Activated naive CD4-positive, alpha-beta T cell treated with anti-CD3 and anti-CD28 coated beads, Interleukin-2, amount 50 U/mL, for 72 hours (primary cell): ENCODE results near the gene CCDC38. TPM values are rescaled to one million over a fixed set of nuclear protein-coding genes. Genes with fewer than 3 reads are reported as not detected.

ENCODE experiments used
- ATAC-seq, 2 donors: fragments of 150-1000 bp; cut with Tn5 transposase; 2 replicates each; pipeline ENCODE4 v1.10.0; 2021; ENCODE audit warnings: mild to moderate bottlenecking in 2 of 2, moderate library complexity in 2 of 2
- DNase-seq, 2 donors: peaks; one replicate each; pipeline ENCODE4 v3.0.0; 2021 to 2022; ENCODE audit warnings: low spot score in 2 of 2
- H3K27ac Mint-ChIP-seq, 2 donors: one replicate each; pipeline ENCODE4 v1.8.0; 2022; ENCODE audit warnings: mild to moderate bottlenecking in 2 of 2, mixed read lengths in 2 of 2
- H3K36me3 Mint-ChIP-seq, 2 donors: one replicate each; pipeline ENCODE4 v1.8.0; 2022; ENCODE audit warnings: mixed read lengths in 2 of 2
- H3K9me3 Mint-ChIP-seq, 2 donors: one replicate each; pipeline ENCODE4 v1.8.0; 2022; ENCODE audit warnings: mixed read lengths in 2 of 2
- total RNA-seq, 2 donors: library from RNA; stranded (reverse); gene quantifications; one replicate each; pipeline ENCODE4 v1.2.3, GENCODE V29; 2022

The CCDC38 gene
- under 1 TPM; 0.16 to 0.57 TPM for total RNA-seq

DNA sequence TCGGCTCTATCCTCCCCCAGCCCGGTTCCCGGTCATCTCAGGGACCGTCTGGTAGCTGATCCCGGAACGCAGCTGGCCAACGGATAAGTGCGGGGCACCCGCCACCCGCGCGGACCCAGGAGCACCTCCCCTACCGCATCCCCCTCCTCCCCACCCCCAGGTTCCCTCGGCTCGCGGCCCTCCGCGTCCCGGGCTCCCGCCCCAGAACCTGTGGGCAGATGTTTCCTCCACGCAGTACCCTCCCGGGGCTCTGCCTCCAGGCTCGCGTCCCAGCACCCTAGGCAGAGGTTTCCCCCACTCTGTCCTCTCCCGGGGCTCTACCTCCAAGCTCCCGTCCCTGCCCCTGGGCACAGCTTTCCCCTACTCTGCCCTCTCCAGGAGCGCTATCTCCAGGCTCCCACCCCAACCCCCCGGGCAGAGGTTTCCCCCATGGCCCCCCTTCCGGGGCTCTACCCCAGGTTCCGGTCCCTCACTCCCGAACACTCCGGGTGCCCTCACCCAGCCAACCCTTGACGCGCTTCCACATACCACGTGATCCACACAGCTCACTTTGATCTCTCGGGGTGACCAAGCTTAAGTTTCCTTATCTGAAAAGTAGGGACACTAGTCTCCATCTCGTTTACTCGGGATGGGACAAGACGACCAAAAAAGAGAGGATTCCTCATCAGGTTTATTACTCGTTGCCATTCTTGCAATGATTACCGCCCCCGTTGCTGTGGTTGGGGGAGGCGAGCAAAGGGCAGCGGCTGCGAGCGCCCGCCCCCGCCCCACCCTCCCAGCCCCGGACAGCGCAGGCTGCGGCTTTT, at the start of gene CCDC38:
Gene CCDC38 (minus strand): TSS at position 91 of the 806 bp plus-strand sequence. CDS start 6,105 bp downstream, outside the sequence.
- peak within 1 kb of the TSS; percentile 83 to 88 for H3K27ac Mint-ChIP-seq
- no peaks in the 10 kb centered on the region for H3K9me3 Mint-ChIP-seq
- peak; percentile 76 to 84 for DNase-seq
- peak; percentile 97 to 98 for ATAC-seq
- H3K36me3 Mint-ChIP-seq, result no peaks in the 10 kb centered on the region

DNA sequence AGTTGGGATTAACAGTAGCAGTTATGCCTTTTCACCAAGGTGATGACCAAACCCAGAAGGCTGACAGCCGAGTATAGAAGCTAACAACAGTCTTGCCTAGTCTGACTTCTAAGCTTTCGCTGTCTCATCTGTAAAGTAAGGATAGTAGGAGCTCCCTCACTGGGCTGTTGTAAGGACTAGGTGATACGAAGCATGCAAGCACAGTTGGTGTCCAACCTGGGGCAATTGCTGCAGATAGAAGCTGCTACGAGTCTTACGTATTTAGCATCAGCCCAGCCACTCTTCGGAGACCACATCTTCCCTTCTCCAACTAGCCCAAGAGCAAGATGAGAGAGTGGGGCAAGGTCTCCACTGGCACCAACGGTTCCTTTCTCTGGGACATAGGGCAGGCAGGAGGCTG, 47.7 kb upstream of the CCDC38 start:
- ATAC-seq, result no peak
- Mint-ChIP-seq H3K27ac (peak overlapping the region in 1 of 2 donors; percentile 7), H3K36me3 (no peaks in the 10 kb centered on the region), H3K9me3 (no peaks in the 10 kb centered on the region)
- no peak for DNase-seq

- Mint-ChIP-seq H3K27ac (no peak overlapping the region), H3K9me3 (no peaks in the 10 kb centered on the region), H3K36me3 (no peaks in the 10 kb centered on the region)
- DNase-seq, result no peak
- no peak for ATAC-seq
Measured at GRCh38 chr12:95989504-95990123, 47.2 kb upstream of the CCDC38 start.

- peak overlapping the region in 1 of 2 donors; percentile 27 for H3K27ac Mint-ChIP-seq
- no peak for ATAC-seq
- no peak for DNase-seq
- no peaks in the 10 kb centered on the region for H3K36me3 Mint-ChIP-seq
- H3K9me3 Mint-ChIP-seq, result no peaks in the 10 kb centered on the region
Measured at GRCh38 chr12:95988506-95989275, 46.3 kb upstream of the CCDC38 start.

DNA sequence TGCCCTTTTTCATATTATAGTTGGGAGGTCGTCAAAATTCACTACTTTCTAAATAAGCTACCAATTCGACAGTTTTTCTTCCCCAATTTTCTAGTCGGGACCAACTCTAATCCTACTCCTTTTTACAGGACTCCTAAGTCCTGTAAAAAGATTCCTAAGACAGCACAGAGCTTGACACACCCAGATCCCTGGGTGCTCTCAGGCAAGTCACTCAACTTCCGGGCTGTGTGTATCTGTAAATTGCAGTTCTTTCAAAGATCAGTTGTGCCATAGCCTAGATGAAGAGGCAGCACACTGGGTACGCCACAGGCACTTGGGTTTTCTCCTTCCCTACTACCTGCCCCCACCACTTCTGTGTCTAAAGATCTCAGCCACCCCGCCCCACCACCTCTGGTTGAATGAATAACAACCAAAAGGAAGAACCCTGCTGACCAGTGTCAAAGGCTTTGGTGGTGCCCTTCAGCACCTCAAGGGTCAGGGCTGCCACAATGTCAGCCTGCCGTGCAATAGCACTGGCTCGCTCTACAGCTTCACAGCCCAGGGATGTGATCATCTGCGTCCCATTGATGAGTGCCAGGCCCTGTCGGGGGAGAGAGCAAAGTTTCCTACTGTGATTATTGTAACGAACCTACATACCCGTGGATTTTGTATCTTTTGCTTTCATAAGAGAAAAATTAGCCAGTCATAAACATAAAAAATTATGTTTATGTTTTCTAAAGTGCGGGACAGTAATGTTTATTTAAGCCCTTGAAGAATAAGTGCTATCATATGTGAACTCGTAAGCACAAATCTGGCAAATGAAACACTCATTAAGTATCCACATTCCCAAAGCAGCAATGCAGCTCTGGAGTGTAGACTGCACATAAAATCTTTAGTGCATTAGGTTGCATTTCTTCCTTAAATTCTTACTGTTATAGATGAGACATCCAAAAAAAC, 44.5 kb upstream of the CCDC38 start:
- DNase-seq (no peak), ATAC-seq (no peak)
- H3K9me3 Mint-ChIP-seq, result no peaks in the 10 kb centered on the region
- no peaks in the 10 kb centered on the region for H3K36me3 Mint-ChIP-seq
- no peak overlapping the region for H3K27ac Mint-ChIP-seq

GRCh38 chr12:95984682-95985081, 42.3 kb upstream of the CCDC38 start:
- H3K9me3 Mint-ChIP-seq, result no peaks in the 10 kb centered on the region
- H3K36me3 Mint-ChIP-seq, result no peaks in the 10 kb centered on the region
- DNase-seq (no peak), ATAC-seq (no peak)
- H3K27ac Mint-ChIP-seq, result no peak overlapping the region

- Mint-ChIP-seq H3K9me3 (no peaks in the 10 kb centered on the region), H3K27ac (no peak overlapping the region), H3K36me3 (no peaks in the 10 kb centered on the region)
- no peak for DNase-seq
- ATAC-seq, result no peak
Measured at GRCh38 chr12:95982602-95983001, 40.2 kb upstream of the CCDC38 start.

- no peak overlapping the region for H3K27ac Mint-ChIP-seq
- no peaks in the 10 kb centered on the region for H3K36me3 Mint-ChIP-seq
- no peaks in the 10 kb centered on the region for H3K9me3 Mint-ChIP-seq
- DNase-seq (no peak), ATAC-seq (no peak)
Measured at GRCh38 chr12:95980437-95980836, 38.0 kb upstream of the CCDC38 start.

GRCh38 chr12:95978774-95979173, 36.4 kb upstream of the CCDC38 start:
- Mint-ChIP-seq H3K36me3 (no peaks in the 10 kb centered on the region), H3K27ac (no peak overlapping the region), H3K9me3 (no peaks in the 10 kb centered on the region)
- DNase-seq (no peak), ATAC-seq (no peak)

DNA sequence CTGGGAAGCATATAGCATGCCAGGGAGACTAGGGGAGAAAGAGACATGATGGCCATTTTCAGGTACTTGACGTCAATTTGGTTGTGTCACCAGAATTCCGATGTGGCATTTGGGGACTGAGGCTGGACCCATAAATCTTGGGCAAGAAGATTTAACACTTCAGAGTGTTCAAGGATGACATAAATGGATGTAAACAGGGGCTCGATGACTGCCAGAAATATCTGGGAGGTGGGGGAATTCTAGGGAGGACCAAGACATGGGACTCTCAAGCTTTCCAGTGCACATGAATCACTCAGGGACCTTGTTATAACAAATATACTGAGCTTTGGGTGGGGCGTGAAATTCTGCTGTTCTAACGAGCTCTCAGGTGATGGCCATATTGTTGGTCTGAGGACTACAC, 35.9 kb upstream of the CCDC38 start:
- Mint-ChIP-seq H3K36me3 (no peaks in the 10 kb centered on the region), H3K9me3 (no peaks in the 10 kb centered on the region), H3K27ac (no peak overlapping the region)
- no peak for DNase-seq
- ATAC-seq, result no peak

DNA sequence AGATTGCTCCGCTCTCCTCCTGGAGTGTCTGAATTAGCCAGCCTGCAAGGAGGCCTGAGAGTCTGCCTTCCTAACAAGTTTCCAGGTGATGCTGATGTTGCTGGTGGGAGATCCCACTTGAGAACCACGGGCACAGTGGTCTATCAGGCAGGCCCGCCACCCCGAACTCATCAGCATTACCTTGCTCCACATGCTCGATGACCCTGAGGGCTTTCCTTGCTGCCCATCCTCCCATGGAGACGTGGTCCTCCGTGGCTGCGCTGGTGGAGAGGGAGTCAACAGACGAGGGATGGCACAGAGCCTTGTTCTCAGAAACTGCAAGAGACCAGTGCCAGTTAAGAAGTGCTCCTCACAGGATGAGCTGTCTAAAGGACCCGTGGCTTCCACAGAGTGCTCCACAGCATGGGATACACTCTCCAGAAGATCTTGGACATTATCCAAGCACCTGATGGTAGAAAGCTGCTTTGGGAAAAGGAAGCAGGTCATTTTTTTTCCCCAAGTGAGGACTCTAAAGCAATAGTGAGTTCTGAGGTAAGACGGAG, 35.4 kb upstream of the CCDC38 start:
- Mint-ChIP-seq H3K36me3 (no peaks in the 10 kb centered on the region), H3K27ac (no peak overlapping the region), H3K9me3 (no peaks in the 10 kb centered on the region)
- DNase-seq (no peak), ATAC-seq (no peak)

GRCh38 chr12:95976416-95976832, 34.0 kb upstream of the CCDC38 start:
- ATAC-seq, result no peak
- DNase-seq, result no peak
- H3K27ac Mint-ChIP-seq, result no peak overlapping the region
- H3K36me3 Mint-ChIP-seq, result no peaks in the 10 kb centered on the region
- no peaks in the 10 kb centered on the region for H3K9me3 Mint-ChIP-seq

- ATAC-seq (no peak), DNase-seq (no peak)
- Mint-ChIP-seq H3K27ac (no peak overlapping the region), H3K36me3 (no peaks in the 10 kb centered on the region), H3K9me3 (no peaks in the 10 kb centered on the region)
Measured at GRCh38 chr12:95975491-95975890, 33.1 kb upstream of the CCDC38 start.

GRCh38 chr12:95974358-95974757, 31.9 kb upstream of the CCDC38 start:
- ATAC-seq (no peak), DNase-seq (no peak)
- Mint-ChIP-seq H3K27ac (no peak overlapping the region), H3K36me3 (no peaks in the 10 kb centered on the region), H3K9me3 (no peaks in the 10 kb centered on the region)

DNA sequence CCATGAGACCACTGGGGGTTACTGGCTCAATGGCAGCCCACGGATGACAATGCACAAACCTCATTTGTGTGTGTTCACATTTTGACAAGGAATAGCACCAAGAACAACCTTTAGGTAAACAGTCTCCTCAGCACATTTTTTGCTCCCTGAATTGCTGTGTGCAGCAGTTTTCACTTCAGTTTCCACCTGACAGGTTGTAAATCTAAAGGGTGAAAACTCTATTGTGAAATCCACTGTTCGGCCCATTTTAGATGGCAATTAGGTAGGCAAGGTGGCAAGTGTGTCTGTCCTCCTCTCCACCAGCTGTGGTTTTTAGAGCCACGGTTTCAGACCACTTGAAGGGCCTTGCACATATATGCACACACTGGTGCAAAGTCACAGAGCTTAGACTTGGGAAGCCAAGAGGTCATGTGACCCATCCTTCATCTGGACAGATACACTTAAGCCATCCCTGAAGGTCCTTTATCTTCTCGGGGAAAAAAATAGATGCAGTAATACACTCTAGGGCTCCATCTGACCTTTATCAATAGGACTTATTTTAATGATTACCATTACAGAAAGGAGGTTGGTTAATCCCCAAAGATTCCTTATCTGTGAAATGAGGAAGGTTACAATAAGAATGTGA, 30.5 kb upstream of the CCDC38 start:
- Mint-ChIP-seq H3K27ac (no peak overlapping the region), H3K9me3 (no peaks in the 10 kb centered on the region), H3K36me3 (no peaks in the 10 kb centered on the region)
- ATAC-seq (no peak), DNase-seq (no peak)

GRCh38 chr12:95970905-95971304, 28.5 kb upstream of the CCDC38 start:
- DNase-seq (no peak), ATAC-seq (no peak)
- no peaks in the 10 kb centered on the region for H3K36me3 Mint-ChIP-seq
- H3K27ac Mint-ChIP-seq, result no peak overlapping the region
- no peaks in the 10 kb centered on the region for H3K9me3 Mint-ChIP-seq
